HS-27A (cell line): Measurements from ENCODE around the gene ZSCAN30.

Source experiments
- DNase-seq: peaks from one replicate; pipeline ENCODE4 v3.0.0-alpha.2; 2012; ENCODE audit warnings: low read depth, missing footprints

ZSCAN30 gene

GRCh38 chr18:35290094-35290735, at the start of gene ZSCAN30:
ZSCAN30 (minus strand) TSS chr18:35290229; CDS start chr18:35264352, 25,877 bp downstream.
- DNase-seq: peak; percentile 85

- no peak for DNase-seq
Measured at GRCh38 chr18:35337286-35337685, 47.3 kb upstream of the ZSCAN30 start.

- DNase-seq: no peak
Measured at GRCh38 chr18:35335866-35336265, 45.8 kb upstream of the ZSCAN30 start.

GRCh38 chr18:35334821-35335220, 44.8 kb upstream of the ZSCAN30 start:
- no peak for DNase-seq

GRCh38 chr18:35334212-35334611, 44.2 kb upstream of the ZSCAN30 start:
- DNase-seq: no peak

GRCh38 chr18:35331367-35332087, 41.5 kb upstream of the ZSCAN30 start:
- DNase-seq: no peak

- no peak for DNase-seq
Measured at GRCh38 chr18:35328868-35329267, 38.8 kb upstream of the ZSCAN30 start.

- no peak for DNase-seq
Measured at GRCh38 chr18:35326695-35327387, 36.8 kb upstream of the ZSCAN30 start.

GRCh38 chr18:35324926-35325655, 35.1 kb upstream of the ZSCAN30 start:
- no peak for DNase-seq

GRCh38 chr18:35322486-35323458, 32.7 kb upstream of the ZSCAN30 start:
- no peak for DNase-seq

GRCh38 chr18:35311496-35311895, 21.5 kb upstream of the ZSCAN30 start:
- DNase-seq: peak; percentile 48

- no peak for DNase-seq
Measured at GRCh38 chr18:35306588-35307250, 16.7 kb upstream of the ZSCAN30 start.

GRCh38 chr18:35303610-35304009, 13.6 kb upstream of the ZSCAN30 start:
- DNase-seq: no peak

GRCh38 chr18:35296060-35296459, 6.0 kb upstream of the ZSCAN30 start:
- DNase-seq: no peak

GRCh38 chr18:35291166-35291565, 1.1 kb upstream of the ZSCAN30 start:
- DNase-seq: no peak

- DNase-seq: no peak
Measured at GRCh38 chr18:35289727-35290093, 319 bp downstream of the ZSCAN30 start.

- no peak for DNase-seq
Measured at GRCh38 chr18:35289293-35289692, 736 bp downstream of the ZSCAN30 start.

- DNase-seq: no peak
Measured at GRCh38 chr18:35284841-35285240, 5.2 kb downstream of the ZSCAN30 start.

GRCh38 chr18:35283923-35284794, 5.9 kb downstream of the ZSCAN30 start:
- DNase-seq: no peak

- peak; percentile 79 for DNase-seq
Measured at GRCh38 chr18:35282353-35282752, 7.7 kb downstream of the ZSCAN30 start.
